Ovary (tissue), 9 donors: Measurements from ENCODE around the gene RIN3. TPM values are rescaled to one million over a fixed set of nuclear protein-coding genes. Genes with fewer than 3 reads are reported as not detected.

ENCODE experiments used
- DNase-seq, 5 donors: peaks; one replicate each; pipeline ENCODE4 v3.0.0-alpha.2; 2019 to 2020
- H3K27ac ChIP-seq, 2 donors: fragments of 200-600 bp; one replicate each; pipeline versions ENCODE4 v1.5.1 to v1.8.0; 2019 to 2022
- H3K27me3 ChIP-seq: fragments of 200-600 bp; one replicate; pipeline ENCODE4 v1.8.0; 2022
- H3K36me3 ChIP-seq: fragments of 200-600 bp; sonication (generic); one replicate; pipeline ENCODE4 v1.5.1; 2019
- H3K4me1 ChIP-seq: one replicate; pipeline ENCODE4 v1.8.1; 2013; ENCODE audit warnings: mild to moderate bottlenecking, moderate library complexity; ENCODE audit not compliant: insufficient read depth
- H3K4me3 ChIP-seq: fragments of 200-600 bp; sonication (generic); one replicate; pipeline ENCODE4 v1.5.1; 2017
- H3K9me3 ChIP-seq, 2 donors: fragments of 200-600 bp in 1 of 2; sonication (generic) in 1 of 2; one replicate each; pipeline versions ENCODE4 v1.5.1 to v1.8.1; 2013 to 2019; ENCODE audit warnings: mild to moderate bottlenecking in 1 of 2, moderate library complexity in 1 of 2
- CTCF ChIP-seq, 3 donors: fragments of 450-650 bp in 2 of 3; fragments of 200-600 bp in 1 of 3; IDR thresholded peaks; one replicate each; pipeline versions ENCODE4 v1.5.1 to v1.8.0; 2016 to 2022; ENCODE audit warnings: antibody characterized with exemption in 3 of 3, mild to moderate bottlenecking in 1 of 3
- EP300 ChIP-seq: sonication (generic); formaldehyde crosslinking; IDR thresholded peaks from one replicate; pipeline ENCODE4 v1.6.1; 2017; ENCODE audit warnings: antibody characterized with exemption
- POLR2A ChIP-seq: fragments of 450-650 bp; IDR thresholded peaks from one replicate; pipeline ENCODE4 v1.6.1; 2017; ENCODE audit warnings: antibody characterized with exemption, mild to moderate bottlenecking, moderate library complexity
- WGBS, 3 donors: extraction: QIAGEN DNeasy Blood & Tissue Kit in 1 of 3; methylation state at CpG; one replicate each; pipeline versions ENCODE4 v1.1.5 to v1.1.7; 2013 to 2017; 5-methylcytosine and 5-hydroxymethylcytosine counted together
- intact Hi-C, 4 donors: fragments of 100-400 bp; cut with DNase I; formaldehyde crosslinking; loops; one replicate each; pipeline versions ENCODE4 v1.11.0 to v1.15.1; 2022 to 2023
- polyA plus RNA-seq, 2 donors: library from polyadenylated mRNA; stranded (reverse); fragments of 200-250 nt in 1 of 2; fragments of 350-450 nt in 1 of 2; fragmentation: Illumina TruSeq in 1 of 2; extraction: RNeasy Lipid Tissue Mini Kit (QIAGEN cat#74804) in 1 of 2; gene quantifications; one replicate each; pipeline ENCODE4 v1.2.3, GENCODE V29; 2013 to 2014
- total RNA-seq, 7 donors: library from RNA; depleted of rRNA in 2 of 7; stranded (reverse); fragments of >200 nt in 2 of 7; fragmentation: NEBNext Ultra II Directional in 3 of 7; extraction: Animal tissue kit (Norgen Biotek cat#: 25700) in 3 of 7; gene quantifications; one replicate each; pipeline versions ENCODE4 v1.1.0 to v1.2.4, GENCODE V29; 2016 to 2023
- donor health status: DM: no; HTN: no; CAD: no; lungs with moderate emphysema.
- donor health status: DM: no; HTN: no; CAD: no.
- donor health status: Bipolar disorder and iron deficiency.
- donor health status: DM: yes; HTN: yes; CAD: no.
- donor health status: DM: no; HTN: no; CAD: no.
- donor health status: DM: yes; HTN: yes; CAD: no.

The RIN3 gene
- total and polyA plus RNA-seq, 9 donors, result 3.8 to 27.9 (median 13.9) TPM

GRCh38 chr14:92575748-92576303 is 62.2 kb downstream of the RIN3 start:
- 93 to 94% (median 94%) methylated on average over 7 of the region's 7 CpGs for WGBS, 3 donors
- intact Hi-C loops, result no loop called here
- Histone ChIP-seq H3K4me3 (no peak overlapping the region), H3K27me3 (no peaks in the 10 kb centered on the region), H3K9me3 (no peaks in the 10 kb centered on the region), H3K27ac (no peak overlapping the region), H3K36me3 (no peaks in the 10 kb centered on the region), H3K4me1 (no peaks in the 10 kb centered on the region)
- no peak for DNase-seq
- TF ChIP-seq POLR2A (no peak), EP300 (no peak), CTCF (IDR thresholded peaks at IDR 0.05) (no peak)

GRCh38 chr14:92577321-92577742 is 63.8 kb downstream of the RIN3 start:
- H3K9me3 ChIP-seq, result no peaks in the 10 kb centered on the region
- no peaks in the 10 kb centered on the region for H3K36me3 ChIP-seq
- no peaks in the 10 kb centered on the region for H3K27me3 ChIP-seq
- WGBS, 3 donors, result 85 to 94% (median 93%) methylated on average over 13 of the region's 13 CpGs
- no peak overlapping the region for H3K4me3 ChIP-seq
- H3K27ac ChIP-seq, result no peak overlapping the region
- intact Hi-C loops, result no loop called here
- TF ChIP-seq EP300 (no peak), POLR2A (no peak), CTCF (IDR thresholded peaks at IDR 0.05) (no peak)
- DNase-seq, result no peak
- no peaks in the 10 kb centered on the region for H3K4me1 ChIP-seq

DNA sequence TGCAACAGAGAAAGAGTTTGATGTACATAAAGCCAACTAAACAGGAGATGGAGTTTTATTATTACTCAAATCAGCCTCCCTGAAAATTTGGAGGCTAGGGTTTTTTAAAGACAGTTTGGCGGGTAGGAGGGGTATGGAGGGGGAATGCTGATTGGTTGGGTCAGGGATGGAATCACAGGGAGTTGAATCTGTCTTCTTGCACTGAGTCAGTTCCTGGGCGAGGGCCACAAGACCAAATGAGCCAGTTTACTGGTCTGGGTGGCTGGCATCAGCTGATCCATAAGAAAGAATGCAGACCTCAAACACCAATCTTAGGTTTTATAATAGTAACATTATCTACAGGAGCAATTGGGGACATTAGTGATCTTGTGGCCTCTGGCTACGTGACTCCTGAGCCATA is 64.9 kb downstream of the RIN3 start:
- Histone ChIP-seq H3K4me3 (no peak overlapping the region), H3K36me3 (no peaks in the 10 kb centered on the region), H3K9me3 (no peaks in the 10 kb centered on the region), H3K27ac (no peak overlapping the region), H3K27me3 (no peaks in the 10 kb centered on the region), H3K4me1 (no peaks in the 10 kb centered on the region)
- no peak for TF ChIP-seq CTCF (IDR thresholded peaks at IDR 0.05)
- TF ChIP-seq POLR2A, result no peak
- TF ChIP-seq EP300, result no peak
- DNase-seq, result no peak
- WGBS, 3 donors, result 87 to 97% (median 93%) methylated on average over 3 of the region's 3 CpGs
- intact Hi-C loops, result no loop called here

- no peaks in the 10 kb centered on the region for H3K9me3 ChIP-seq
- no peaks in the 10 kb centered on the region for H3K4me1 ChIP-seq
- DNase-seq, result no peak
- no peaks in the 10 kb centered on the region for H3K36me3 ChIP-seq
- WGBS, 3 donors, result 91 to 94% (median 92%) methylated on average over 2 of the region's 2 CpGs
- intact Hi-C loops, result no loop called here
- no peaks in the 10 kb centered on the region for H3K27me3 ChIP-seq
- H3K4me3 ChIP-seq, result no peak overlapping the region
- no peak for TF ChIP-seq CTCF (IDR thresholded peaks at IDR 0.05)
- no peak for TF ChIP-seq POLR2A
- TF ChIP-seq EP300, result no peak
- H3K27ac ChIP-seq, result no peak overlapping the region
These were observed 65.8 kb downstream of the RIN3 start for GRCh38 chr14:92579244-92579936.
